HepG2 (cell line): ENCODE results near the gene SLC19A1. TPM values are rescaled to one million over a fixed set of nuclear protein-coding genes. Genes with fewer than 3 reads are reported as not detected.

ENCODE experiments used
- ATF7 ChIP-seq, 2 experiments: fragments of 450-650 bp in 1 of 2; sonication (generic) in 1 of 2; formaldehyde crosslinking in 1 of 2; IDR thresholded peaks; 2 replicates each; pipeline versions ENCODE4 v1.4.0 to v1.6.1; 2016 to 2020; ENCODE audit warnings: antibody characterized with exemption in 1 of 2, mild to moderate bottlenecking in 1 of 2, missing genetic modification reagents in 1 of 2
- CTCF ChIP-seq: sonication (generic); formaldehyde crosslinking; IDR thresholded peaks from 2 replicates; pipeline ENCODE4 v1.5.0; 2020; ENCODE audit warnings: mild to moderate bottlenecking, missing genetic modification reagents, moderate library complexity
- FOXJ3 ChIP-seq: sonication (generic); formaldehyde crosslinking; IDR thresholded peaks from 2 replicates; pipeline ENCODE4 v1.4.0; 2020; ENCODE audit warnings: missing genetic modification reagents, mild to moderate bottlenecking, borderline replicate concordance
- HCFC1 ChIP-seq: fragments of 150-350 bp; IDR thresholded peaks from 2 replicates; pipeline ENCODE4 v1.6.1; 2014; ENCODE audit warnings: low read depth, low read length
- HNF4G ChIP-seq, 2 experiments: sonication (generic) in 1 of 2; formaldehyde crosslinking in 1 of 2; IDR thresholded peaks; 2 replicates each; pipeline versions ENCODE4 v1.4.0 to v1.6.1; 2011 to 2020; ENCODE audit warnings: borderline replicate concordance in 2 of 2, low read depth in 2 of 2, mild to moderate bottlenecking in 2 of 2, low read length in 1 of 2, missing genetic modification reagents in 1 of 2, moderate library complexity in 1 of 2
- IKZF1 ChIP-seq: fragments of 450-650 bp; IDR thresholded peaks from 2 replicates; pipeline ENCODE4 v1.7.1; 2016
- NFKBIZ ChIP-seq: IDR thresholded peaks from 2 replicates; pipeline ENCODE4 v1.6.1; 2018; ENCODE audit warnings: missing genetic modification reagents, missing compliant biosample characterization
- NPAS2 ChIP-seq: sonication (generic); formaldehyde crosslinking; IDR thresholded peaks from 2 replicates; pipeline ENCODE4 v1.8.0; 2022; ENCODE audit warnings: mild to moderate bottlenecking, missing genetic modification reagents, borderline replicate concordance
- POGZ ChIP-seq: sonication (generic); formaldehyde crosslinking; IDR thresholded peaks from 2 replicates; pipeline ENCODE4 v1.4.0; 2020; ENCODE audit warnings: mild to moderate bottlenecking, missing genetic modification reagents
- TAF15 ChIP-seq: fragments of 200-400 bp; formaldehyde crosslinking; IDR thresholded peaks from one replicate; pipeline ENCODE4 v1.6.1; 2018; ENCODE audit warnings: mild to moderate bottlenecking, low read depth, low read length; ENCODE audit not compliant: poor library complexity, severe bottlenecking
- TEAD3 ChIP-seq: optimal IDR thresholded peaks from 2 replicates; pipeline ENCODE3; 2016; ENCODE audit warnings: borderline replicate concordance
- ZFP37 ChIP-seq: sonication (generic); formaldehyde crosslinking; IDR thresholded peaks from 2 replicates; pipeline ENCODE4 v1.4.0; 2020; ENCODE audit warnings: missing genetic modification reagents, borderline replicate concordance
- ZNF225 ChIP-seq: sonication (generic); formaldehyde crosslinking; IDR thresholded peaks from 2 replicates; pipeline ENCODE4 v1.4.0; 2020; ENCODE audit warnings: mild to moderate bottlenecking, missing genetic modification reagents
- ZNF326 ChIP-seq: sonication (generic); formaldehyde crosslinking; IDR thresholded peaks from 2 replicates; pipeline ENCODE4 v1.4.0; 2020; ENCODE audit warnings: missing genetic modification reagents, borderline replicate concordance
- ZNF335 ChIP-seq: sonication (generic); formaldehyde crosslinking; IDR thresholded peaks from 2 replicates; pipeline ENCODE4 v1.4.0; 2020; ENCODE audit warnings: missing genetic modification reagents
- ZNF350 ChIP-seq: sonication (generic); formaldehyde crosslinking; IDR thresholded peaks from 2 replicates; pipeline ENCODE4 v1.4.0; 2020; ENCODE audit warnings: mild to moderate bottlenecking, low read depth, missing genetic modification reagents, borderline replicate concordance
- ZNF362 ChIP-seq: sonication (generic); formaldehyde crosslinking; IDR thresholded peaks from 2 replicates; pipeline ENCODE4 v1.4.0; 2020; ENCODE audit warnings: missing genetic modification reagents, mild to moderate bottlenecking, borderline replicate concordance
- ZNF431 ChIP-seq: sonication (generic); formaldehyde crosslinking; IDR thresholded peaks from 2 replicates; pipeline ENCODE4 v1.9.0; 2022; ENCODE audit warnings: missing genetic modification reagents, low read depth, mild to moderate bottlenecking, borderline replicate concordance
- ZNF75D ChIP-seq: sonication (generic); formaldehyde crosslinking; IDR thresholded peaks from 2 replicates; pipeline ENCODE4 v1.8.1; 2023; ENCODE audit warnings: missing genetic modification reagents, mild to moderate bottlenecking, borderline replicate concordance
- ZNF879 ChIP-seq: sonication (generic); formaldehyde crosslinking; IDR thresholded peaks from 2 replicates; pipeline ENCODE4 v1.8.1; 2023; ENCODE audit warnings: missing genetic modification reagents
- polyA plus RNA-seq, 8 experiments: library from polyadenylated mRNA; depleted of rRNA in 3 of 8; stranded (reverse) in 7 of 8; unstranded in 1 of 8; fragments of >200 nt; fragmentation: Illumina TruSeq in 4 of 8; extraction: Trizol in 4 of 8; gene quantifications; 2 replicates each; pipeline versions ENCODE4 v1.2.1 to v1.2.3, GENCODE V29; 2011 to 2016; ENCODE audit warnings: low read depth in 4 of 8, missing spikeins in 1 of 8, mixed read lengths in 1 of 8; ENCODE audit not compliant: insufficient read depth in 1 of 8
- total RNA-seq, 5 experiments: library from RNA; depleted of rRNA; stranded (reverse); fragments of >200 nt; fragmentation: Illumina TruSeq; extraction: Trizol; gene quantifications; 2 replicates each; pipeline ENCODE4 v1.2.3, GENCODE V29; 2016; ENCODE audit warnings: low read depth in 1 of 5
- TF ChIP-seq, protein P1 (sequence below): sonication (generic); formaldehyde crosslinking; IDR thresholded peaks from 2 replicates; pipeline ENCODE4 v1.9.0; 2021; ENCODE audit warnings: missing genetic modification reagents, borderline replicate concordance

SLC19A1 gene
- total and polyA plus RNA-seq, 2 of the 13 experiments (the other 11 are each of a cell fraction or from before 2014, with no cell fraction given), result 21.8 to 23.0 TPM

GRCh38 chr21:45554477-45555175 is 12.4 kb upstream of the SLC19A1 start (continued):
- TF ChIP-seq CTCF, result peak; percentile 87
- TF ChIP-seq ZNF326 (CRISPR knock-in tag), result no peak
- TF ChIP-seq ZNF335 (CRISPR knock-in tag), result 0 out of 2 replicates have a peak, but pooled peaks have one; percentile 28
- TF ChIP-seq, protein P1, sequence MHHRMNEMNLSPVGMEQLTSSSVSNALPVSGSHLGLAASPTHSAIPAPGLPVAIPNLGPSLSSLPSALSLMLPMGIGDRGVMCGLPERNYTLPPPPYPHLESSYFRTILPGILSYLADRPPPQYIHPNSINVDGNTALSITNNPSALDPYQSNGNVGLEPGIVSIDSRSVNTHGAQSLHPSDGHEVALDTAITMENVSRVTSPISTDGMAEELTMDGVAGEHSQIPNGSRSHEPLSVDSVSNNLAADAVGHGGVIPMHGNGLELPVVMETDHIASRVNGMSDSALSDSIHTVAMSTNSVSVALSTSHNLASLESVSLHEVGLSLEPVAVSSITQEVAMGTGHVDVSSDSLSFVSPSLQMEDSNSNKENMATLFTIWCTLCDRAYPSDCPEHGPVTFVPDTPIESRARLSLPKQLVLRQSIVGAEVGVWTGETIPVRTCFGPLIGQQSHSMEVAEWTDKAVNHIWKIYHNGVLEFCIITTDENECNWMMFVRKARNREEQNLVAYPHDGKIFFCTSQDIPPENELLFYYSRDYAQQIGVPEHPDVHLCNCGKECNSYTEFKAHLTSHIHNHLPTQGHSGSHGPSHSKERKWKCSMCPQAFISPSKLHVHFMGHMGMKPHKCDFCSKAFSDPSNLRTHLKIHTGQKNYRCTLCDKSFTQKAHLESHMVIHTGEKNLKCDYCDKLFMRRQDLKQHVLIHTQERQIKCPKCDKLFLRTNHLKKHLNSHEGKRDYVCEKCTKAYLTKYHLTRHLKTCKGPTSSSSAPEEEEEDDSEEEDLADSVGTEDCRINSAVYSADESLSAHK, result no peak
- no peak for TF ChIP-seq TEAD3 (CRISPR knock-in tag)
- no peak for TF ChIP-seq FOXJ3 (CRISPR knock-in tag)
- no peak for TF ChIP-seq HNF4G (IDR thresholded peaks at IDR 0.05; ENCODE audit: borderline replicate concordance, low read depth, low read length)
- no peak for TF ChIP-seq HNF4G (CRISPR knock-in tag; IDR thresholded peaks at IDR 0.05; ENCODE audit: borderline replicate concordance, low read depth)
- TF ChIP-seq POGZ, result no peak
- TF ChIP-seq ZNF431 (CRISPR knock-in tag), result no peak
- TF ChIP-seq ZNF225 (CRISPR knock-in tag), result no peak
- TF ChIP-seq TAF15, result no peak
- TF ChIP-seq NPAS2, result no peak
- TF ChIP-seq ZNF75D (CRISPR knock-in tag), result no peak
- TF ChIP-seq ATF7 (IDR thresholded peaks at IDR 0.05), result no peak
- no peak for TF ChIP-seq ATF7 (CRISPR knock-in tag; IDR thresholded peaks at IDR 0.05)
- 0 out of 2 replicates have a peak, but pooled peaks have one; percentile 34 for TF ChIP-seq ZNF350 (CRISPR knock-in tag)
- no peak for TF ChIP-seq ZNF362 (CRISPR knock-in tag)
- no peak for TF ChIP-seq HCFC1
- TF ChIP-seq ZNF879 (CRISPR knock-in tag), result no peak
- TF ChIP-seq IKZF1, result no peak
- no peak for TF ChIP-seq NFKBIZ
- TF ChIP-seq ZFP37 (CRISPR knock-in tag), result no peak
